Measurements from ENCODE around the gene SERPINE1. TPM values are rescaled to one million over a fixed set of nuclear protein-coding genes. Genes with fewer than 3 reads are reported as not detected.

Gene SERPINE1
- total and polyA plus RNA-seq, 2 experiments from 2014 or later, result 0.97 to 1.2 TPM

GRCh38 chr7:101093906-101094305 is 33.0 kb upstream of the SERPINE1 start (continued):
- no peak for TF ChIP-seq ETS1 (IDR thresholded peaks at IDR 0.05)

GRCh38 chr7:101094376-101094775 is 32.5 kb upstream of the SERPINE1 start:
- H3K4me1 ChIP-seq (ENCODE audit: insufficient read depth), result peaks cover 1% of the 10 kb centered on the region
- DNase-seq (ENCODE audit: low spot score) (peak; percentile 28), ATAC-seq (peak; percentile 26)
- H3K36me3 ChIP-seq (ENCODE audit: insufficient read depth), result no peaks in the 10 kb centered on the region
- no peak overlapping the region for H3K4me3 ChIP-seq
- peaks cover 3% of the 10 kb centered on the region; the same call in 1 of the 2 replicates for H3F3A ChIP-seq (replicated peaks; ENCODE audit: low read depth)
- H3K27me3 Mint-ChIP-seq (ENCODE audit: insufficient read depth, low read depth, poor library complexity), result peaks cover 13% of the 10 kb centered on the region
- no peaks in the 10 kb centered on the region for H3K27me3 ChIP-seq (ENCODE audit: insufficient read depth)
- H3K36me3 Mint-ChIP-seq (ENCODE audit: low read depth), result peaks cover 31% of the 10 kb centered on the region
- peaks cover 22% of the 10 kb centered on the region for H3K9me3 Mint-ChIP-seq
- H4K20me1 ChIP-seq (replicated peaks; ENCODE audit: insufficient read depth), result no peaks in the 10 kb centered on the region
- H3K27ac ChIP-seq (ENCODE audit: low read depth), result no peak overlapping the region
- H3K27ac Mint-ChIP-seq, result no peak overlapping the region
- TF ChIP-seq ETS1 (IDR thresholded peaks at IDR 0.05), result no peak
- no peak for TF ChIP-seq ZNF114 (CRISPR knock-in tag; IDR thresholded peaks at IDR 0.05)
- TF ChIP-seq STAT1 (IDR thresholded peaks at IDR 0.05; ENCODE audit: unreplicated experiment), result no peak
- TF ChIP-seq POLR2AphosphoS5 (IDR thresholded peaks at IDR 0.05; ENCODE audit: low read depth), result no peak
- TF ChIP-seq NANOG (IDR thresholded peaks at IDR 0.05; ENCODE audit: borderline replicate concordance), result no peak
- H2AFZ ChIP-seq, result no peak overlapping the region
- H3K4me2 ChIP-seq, result no peak overlapping the region
- H3K9me2 ChIP-seq (ENCODE audit: insufficient read depth), result no peaks in the 10 kb centered on the region
- H3K4me1 Mint-ChIP-seq, result peaks cover 11% of the 10 kb centered on the region
- no peak overlapping the region; the same call in 2 of the 3 replicates for H3K4me3 Mint-ChIP-seq
- H3K79me2 ChIP-seq (replicated peaks; ENCODE audit: insufficient read depth), result no peaks in the 10 kb centered on the region

- H3K9me3 Mint-ChIP-seq, result peaks cover 22% of the 10 kb centered on the region
- DNase-seq (ENCODE audit: low spot score), result peak; percentile 87
- no peak overlapping the region for H3K4me3 Mint-ChIP-seq
These were observed 32.0 kb upstream of the SERPINE1 start for GRCh38 chr7:101094791-101095375.

More at GRCh38 chr7:101094791-101095375, 32.0 kb upstream of the SERPINE1 start:
- Histone ChIP-seq H3K27me3 (ENCODE audit: insufficient read depth) (no peaks in the 10 kb centered on the region), H2AFZ (no peak overlapping the region), H3K9me2 (ENCODE audit: insufficient read depth) (no peaks in the 10 kb centered on the region), H3K4me3 (no peak overlapping the region), H3K4me1 (ENCODE audit: insufficient read depth) (peaks cover 6% of the 10 kb centered on the region), H3K27ac (ENCODE audit: low read depth) (no peak overlapping the region), H3F3A (replicated peaks; ENCODE audit: low read depth) (peaks cover 3% of the 10 kb centered on the region; the same call in 1 of the 2 replicates), H3K79me2 (replicated peaks; ENCODE audit: insufficient read depth) (no peaks in the 10 kb centered on the region), H3K36me3 (ENCODE audit: insufficient read depth) (no peaks in the 10 kb centered on the region), H4K20me1 (replicated peaks; ENCODE audit: insufficient read depth) (no peaks in the 10 kb centered on the region), H3K4me2 (no peak overlapping the region)
- Mint-ChIP-seq H3K36me3 (ENCODE audit: low read depth) (peaks cover 26% of the 10 kb centered on the region), H3K27ac (no peak overlapping the region), H3K4me1 (peaks cover 15% of the 10 kb centered on the region), H3K27me3 (ENCODE audit: insufficient read depth, low read depth, poor library complexity) (peaks cover 13% of the 10 kb centered on the region)
- peak; percentile 86 for ATAC-seq
- TF ChIP-seq JUNB (IDR thresholded peaks at IDR 0.05; ENCODE audit: unreplicated experiment) (no peak), POLR2AphosphoS5 (IDR thresholded peaks at IDR 0.05; ENCODE audit: low read depth) (no peak), CTCF (conservative IDR thresholded peaks at IDR 0.05; ENCODE audit: low read depth in 2 of 2) (peak; percentile 84)

All from GM23338 (cell line).